Mesenteric fat pad (tissue), 1 donor: Measurements from ENCODE around the gene TNFRSF12A. TPM values are rescaled to one million over a fixed set of nuclear protein-coding genes. Genes with fewer than 3 reads are reported as not detected.

ENCODE experiments used
- DNase-seq: peaks from one replicate; pipeline ENCODE4 v3.0.0-alpha.2; 2020; ENCODE audit warnings: low spot score
- long read RNA-seq: library from polyadenylated mRNA; unstranded; transcript quantifications from one replicate; pipeline ENCODE4 v2.0.0, GENCODE V29; 2020
- total RNA-seq: library from RNA; stranded (reverse); fragmentation: NEBNext Ultra II Directional; extraction: Animal tissue kit (Norgen Biotek cat#: 25700); gene quantifications from one replicate; pipeline ENCODE4 v1.2.1, GENCODE V29; 2021
- donor health status: DM: yes; HTN: yes; CAD: no.

The TNFRSF12A gene, protein sequence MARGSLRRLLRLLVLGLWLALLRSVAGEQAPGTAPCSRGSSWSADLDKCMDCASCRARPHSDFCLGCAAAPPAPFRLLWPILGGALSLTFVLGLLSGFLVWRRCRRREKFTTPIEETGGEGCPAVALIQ
- 84.8 TPM for total RNA-seq
- long read RNA-seq, transcript TNFRSF12A-201 (4 exons, 1,033 nt) = major isoform, 59 of 64 reads
- long read RNA-seq, partial matches to known transcripts = 1 of 64 reads
- long read RNA-seq, other reads (novel, unspliced or antisense) = 0 of 64 reads

DNA sequence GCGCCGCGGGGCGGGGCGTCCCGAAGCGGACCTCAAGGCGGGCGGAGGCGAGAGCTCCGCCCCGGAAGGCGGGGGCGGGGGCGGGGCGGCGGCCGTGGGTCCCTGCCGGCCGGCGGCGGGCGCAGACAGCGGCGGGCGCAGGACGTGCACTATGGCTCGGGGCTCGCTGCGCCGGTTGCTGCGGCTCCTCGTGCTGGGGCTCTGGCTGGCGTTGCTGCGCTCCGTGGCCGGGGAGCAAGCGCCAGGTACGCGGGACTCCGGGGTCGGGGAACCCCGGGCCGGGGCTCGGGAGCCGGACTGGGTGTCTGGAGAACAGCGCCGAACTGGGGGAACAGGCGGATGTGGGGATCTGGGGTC is at the start of gene TNFRSF12A:
Gene TNFRSF12A, plus strand, starts transcription at position 122 of the 357 bp plus-strand sequence. Its CDS starts 30 bp downstream, at position 152.
- peak; percentile 93 for DNase-seq

DNA sequence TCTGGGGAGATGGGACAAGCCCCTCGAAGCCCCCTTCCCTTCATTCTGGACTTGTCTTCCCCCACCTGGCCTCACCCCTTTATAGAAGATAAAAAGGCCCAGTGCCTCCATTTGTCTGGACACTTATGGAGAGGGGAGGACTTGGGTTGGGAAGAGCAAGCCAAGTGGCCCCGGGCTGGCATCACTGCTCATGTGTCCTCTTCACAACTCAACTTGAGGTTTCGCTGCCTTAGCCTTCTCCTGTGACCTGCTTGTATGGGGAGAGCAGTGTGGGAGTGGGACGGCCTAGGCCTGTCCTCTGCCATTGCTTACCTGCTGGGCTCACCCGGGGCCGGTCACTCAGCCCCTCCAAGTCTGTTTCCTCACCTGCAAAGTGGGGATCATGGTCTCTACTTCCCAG is 49.6 kb upstream of the TNFRSF12A start:
- no peak for DNase-seq

DNA sequence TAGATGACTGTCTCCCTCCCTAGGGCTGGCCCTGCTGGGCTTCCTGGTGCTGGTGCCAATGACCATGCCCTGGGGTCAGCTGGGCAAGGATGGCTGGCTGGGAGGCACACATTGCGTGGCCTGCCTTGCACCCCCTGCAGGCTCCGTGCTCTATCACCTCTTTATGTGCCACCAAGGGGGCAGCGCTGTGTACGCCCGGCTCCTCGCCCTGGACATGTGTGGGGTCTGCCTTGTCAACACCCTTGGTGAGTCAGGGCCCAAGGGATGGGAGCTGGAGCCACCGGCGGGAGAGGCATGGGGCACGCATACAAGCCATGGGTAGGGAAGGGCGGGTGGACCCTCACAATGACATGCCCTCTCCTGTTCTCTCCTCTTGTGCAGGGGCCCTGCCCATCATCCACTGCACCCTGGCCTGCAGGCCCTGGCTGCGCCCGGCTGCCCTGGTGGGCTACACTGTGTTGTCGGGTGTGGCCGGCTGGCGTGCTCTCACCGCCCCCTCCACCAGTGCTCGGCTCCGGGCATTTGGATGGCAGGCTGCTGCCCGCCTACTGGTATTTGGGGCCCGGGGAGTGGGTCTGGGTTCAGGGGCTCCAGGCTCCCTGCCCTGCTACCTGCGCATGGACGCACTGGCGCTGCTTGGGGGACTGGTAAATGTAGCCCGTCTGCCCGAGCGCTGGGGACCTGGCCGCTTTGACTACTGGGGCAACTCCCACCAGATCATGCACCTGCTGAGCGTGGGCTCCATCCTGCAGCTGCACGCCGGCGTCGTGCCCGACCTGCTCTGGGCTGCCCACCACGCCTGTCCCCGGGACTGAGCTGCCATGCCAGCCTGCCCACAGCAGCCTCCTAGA is 48.8 kb upstream of the TNFRSF12A start:
- peak; percentile 87 for DNase-seq

DNA sequence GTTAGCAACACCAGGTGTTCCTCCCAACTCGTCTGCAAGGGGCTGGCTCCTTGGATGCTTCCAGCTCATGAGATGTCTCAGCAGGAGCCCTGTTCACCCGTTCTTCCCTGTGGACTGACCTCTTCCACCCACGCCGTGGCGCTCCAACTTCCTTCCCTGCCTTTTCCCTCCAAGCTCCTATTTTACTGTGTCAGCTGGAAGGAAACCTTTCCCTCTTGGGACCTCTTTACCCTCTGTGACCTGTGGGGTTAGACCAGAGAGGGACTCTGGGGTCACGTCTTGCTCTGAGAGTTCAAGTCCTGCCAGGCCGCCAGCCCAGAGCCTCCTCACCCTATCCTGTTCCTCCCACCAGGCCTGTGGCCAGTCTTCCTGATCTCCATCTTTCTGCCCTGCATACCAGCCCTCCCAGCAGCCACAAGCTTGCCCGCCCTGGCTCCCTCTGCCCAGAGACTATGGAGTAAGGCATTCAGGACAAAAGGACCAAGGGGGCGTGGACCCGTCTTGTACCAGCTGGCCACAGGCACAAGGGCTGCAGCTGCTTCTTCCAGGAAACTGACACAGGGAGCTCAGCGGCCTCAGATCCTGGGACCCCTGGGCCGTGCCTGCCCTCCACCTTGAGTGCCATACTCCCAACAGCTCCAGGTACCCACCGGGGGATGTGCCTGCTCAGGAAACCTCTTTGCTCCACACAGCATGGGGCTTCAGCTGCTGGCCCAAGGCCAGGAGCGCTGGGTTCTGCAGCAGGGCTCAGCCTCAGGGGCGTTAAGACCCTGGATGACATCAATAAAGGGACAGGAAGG is 48.0 kb upstream of the TNFRSF12A start:
- DNase-seq = peak; percentile 87

DNA sequence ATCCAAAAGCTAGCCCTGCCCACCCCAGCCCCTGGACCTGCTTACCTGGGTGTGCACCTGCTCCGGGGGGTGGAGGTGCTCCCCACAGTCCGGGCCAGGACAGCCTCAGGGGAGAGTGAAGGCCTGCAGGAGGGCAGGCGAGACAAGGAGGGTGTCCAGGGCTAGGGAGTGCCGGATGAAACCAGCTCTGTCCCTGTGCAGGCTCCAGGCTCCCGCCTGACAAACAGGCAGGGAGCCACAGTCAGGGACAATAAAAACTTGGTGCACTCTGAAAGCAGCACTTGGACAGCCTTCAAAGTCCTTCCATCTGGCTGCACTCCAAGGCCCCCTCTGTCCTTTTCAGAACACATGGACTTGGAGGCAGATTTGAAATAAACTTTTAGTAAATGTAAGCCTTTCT is 47.1 kb upstream of the TNFRSF12A start:
- no peak for DNase-seq

DNA sequence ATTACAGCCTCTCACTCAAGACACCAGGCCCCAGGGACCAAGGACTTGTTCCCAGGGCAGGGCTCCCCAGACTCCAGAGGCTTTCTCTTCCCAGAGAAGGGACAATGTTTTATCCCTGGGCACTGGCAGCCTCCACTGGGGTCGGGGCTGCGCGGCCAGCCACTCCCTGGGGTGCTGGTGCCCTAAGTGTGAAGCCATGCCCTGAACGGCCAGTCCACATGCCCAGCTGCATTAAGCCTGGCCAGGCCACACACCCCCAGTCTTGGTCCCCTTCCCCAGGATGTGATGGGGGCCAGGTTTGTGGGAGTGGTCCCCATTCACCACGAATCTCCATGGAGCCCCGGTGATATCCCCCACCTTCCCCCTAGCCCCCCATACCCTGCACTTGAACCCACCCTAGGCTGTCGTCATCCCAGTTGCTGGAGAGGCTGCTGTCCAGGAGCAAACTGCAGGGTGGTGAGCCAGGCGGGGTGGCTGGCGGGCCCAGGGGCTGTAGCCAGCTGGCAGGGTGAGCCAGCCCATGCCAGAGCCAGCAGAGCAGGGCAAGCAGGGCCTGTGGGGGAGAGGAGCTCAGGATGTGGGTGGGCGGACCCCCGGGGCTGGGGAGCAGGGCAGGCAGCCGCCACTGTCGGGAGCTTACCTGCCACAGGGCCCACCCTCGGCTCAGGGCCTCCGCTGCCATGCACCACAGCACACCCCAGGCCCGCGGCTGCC is 46.4 kb upstream of the TNFRSF12A start:
- DNase-seq = peak; percentile 89

DNA sequence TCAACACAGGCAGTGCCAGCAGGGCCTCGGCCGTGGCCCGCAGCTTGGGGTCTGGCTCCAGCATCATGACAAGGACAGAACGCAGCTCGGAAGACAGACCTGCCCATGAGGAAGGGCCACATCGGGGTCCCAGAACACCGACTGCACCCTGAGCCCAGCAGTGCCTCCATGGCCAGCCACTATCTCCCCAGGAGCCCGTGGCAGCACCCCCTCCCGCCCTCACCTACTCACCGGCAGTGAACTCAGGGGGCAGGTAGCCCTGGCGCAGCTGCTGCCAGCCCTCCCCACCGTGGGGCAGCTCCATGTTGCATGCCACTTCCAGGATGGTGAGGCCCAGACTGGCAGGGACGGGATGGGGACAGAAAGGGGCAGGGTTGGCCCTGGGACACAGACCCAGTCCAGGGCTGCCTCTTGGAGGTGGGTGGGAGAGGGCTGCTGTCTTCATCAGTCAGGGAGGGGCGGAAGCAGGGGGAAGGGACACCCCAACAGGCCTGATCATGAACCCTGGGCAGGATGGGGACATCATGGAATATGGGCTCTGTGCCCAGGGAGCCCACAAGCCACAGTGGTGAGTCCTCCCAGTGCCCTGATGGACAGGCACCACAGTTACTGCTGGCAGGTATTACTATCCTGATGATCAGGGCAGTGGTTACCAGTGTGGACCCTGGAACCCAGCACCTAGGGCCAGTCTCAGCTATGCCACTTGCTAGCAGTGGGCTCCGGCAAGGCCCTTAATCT is 45.7 kb upstream of the TNFRSF12A start:
- peak; percentile 82 for DNase-seq

DNA sequence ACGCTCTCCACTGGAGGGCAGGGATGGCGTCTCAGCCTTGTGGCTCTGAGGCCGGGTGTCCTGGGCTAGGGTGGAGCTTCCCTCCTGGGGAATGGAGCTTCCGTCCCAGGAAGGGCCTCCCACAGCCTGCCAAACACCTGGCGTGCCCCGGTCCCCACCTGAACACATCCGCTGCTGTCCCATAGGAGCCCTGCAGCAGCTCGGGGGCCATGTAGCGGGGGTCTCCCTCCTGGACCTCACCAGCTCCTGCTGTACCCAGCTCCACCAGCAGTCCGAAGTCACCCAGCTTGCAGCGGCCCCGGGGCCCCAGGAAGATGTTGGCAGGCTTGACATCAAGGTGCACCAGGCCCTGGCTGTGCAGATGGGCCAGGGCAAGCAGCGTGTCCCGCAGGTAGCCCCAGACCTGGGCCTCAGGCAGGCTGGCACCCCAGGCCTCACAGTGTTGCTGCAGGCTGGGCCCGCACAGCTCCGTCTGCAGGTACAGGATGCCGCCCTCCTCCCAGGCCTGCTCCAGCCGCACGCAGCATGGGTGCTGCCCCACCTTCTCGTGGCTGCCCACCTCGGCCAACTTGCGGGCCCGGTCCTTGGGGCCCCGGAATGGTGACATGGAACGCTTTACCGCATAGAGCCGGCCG is 44.9 kb upstream of the TNFRSF12A start:
- DNase-seq = no peak

DNA sequence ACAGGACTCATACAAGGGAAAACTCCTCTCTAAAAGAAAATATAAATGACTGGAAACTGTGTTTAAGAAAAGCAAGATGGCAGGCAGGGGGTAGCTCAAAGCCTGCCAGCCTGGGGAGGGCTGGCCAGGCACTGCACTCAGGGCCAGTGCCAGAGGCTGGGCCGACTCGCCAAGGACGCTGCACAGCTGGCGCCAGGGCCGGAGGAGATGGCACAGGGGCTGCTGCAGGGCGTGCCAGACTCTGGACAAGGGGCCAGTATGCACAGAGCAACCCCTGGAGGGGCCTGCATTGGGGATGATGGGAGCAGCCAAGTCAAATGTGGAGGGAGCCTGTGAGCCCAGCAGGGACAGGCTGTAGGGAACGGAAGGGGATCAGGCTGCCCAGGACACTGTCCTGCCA is 44.0 kb upstream of the TNFRSF12A start:
- DNase-seq = no peak

DNA sequence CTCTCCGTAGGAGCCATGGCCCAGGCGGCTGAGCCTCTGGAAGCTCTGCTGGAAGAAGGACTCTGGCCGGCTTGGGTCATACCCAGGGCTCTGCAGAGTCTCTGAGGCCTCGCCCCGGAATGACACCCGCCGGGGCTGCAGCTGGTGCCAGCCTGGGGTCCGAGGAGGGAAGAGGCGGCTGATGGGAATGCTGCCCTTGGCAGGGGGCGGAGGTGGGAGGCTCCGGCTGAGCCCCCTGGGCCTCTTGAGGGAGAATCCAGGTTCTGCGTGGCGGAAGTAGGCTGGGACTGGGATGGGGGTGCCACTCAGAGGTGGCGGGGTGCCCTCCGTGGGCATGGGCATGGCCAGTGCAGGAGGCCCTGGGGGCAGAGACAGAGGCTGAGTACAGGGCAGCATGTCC is 43.5 kb upstream of the TNFRSF12A start:
- DNase-seq = no peak

DNA sequence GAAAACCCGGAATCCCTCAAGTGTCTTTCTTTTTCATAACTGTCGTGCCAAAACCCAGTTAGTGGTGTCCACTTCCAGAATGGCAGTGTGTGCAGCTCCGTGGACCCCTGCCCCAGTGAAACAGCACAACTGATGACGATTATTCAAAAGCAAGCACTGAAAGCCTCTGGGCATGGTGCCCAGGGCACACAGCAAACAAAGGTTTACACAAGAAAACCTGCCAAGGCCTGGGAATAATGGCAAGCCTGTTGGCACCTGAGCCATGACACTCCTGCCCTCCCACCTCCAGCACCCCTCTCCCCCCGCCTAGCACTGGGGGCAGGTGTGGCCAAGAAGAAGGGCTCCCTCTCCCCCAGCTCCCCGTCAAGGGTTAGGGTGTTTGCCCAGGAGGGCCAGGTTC is 42.7 kb upstream of the TNFRSF12A start:
- DNase-seq = no peak

DNA sequence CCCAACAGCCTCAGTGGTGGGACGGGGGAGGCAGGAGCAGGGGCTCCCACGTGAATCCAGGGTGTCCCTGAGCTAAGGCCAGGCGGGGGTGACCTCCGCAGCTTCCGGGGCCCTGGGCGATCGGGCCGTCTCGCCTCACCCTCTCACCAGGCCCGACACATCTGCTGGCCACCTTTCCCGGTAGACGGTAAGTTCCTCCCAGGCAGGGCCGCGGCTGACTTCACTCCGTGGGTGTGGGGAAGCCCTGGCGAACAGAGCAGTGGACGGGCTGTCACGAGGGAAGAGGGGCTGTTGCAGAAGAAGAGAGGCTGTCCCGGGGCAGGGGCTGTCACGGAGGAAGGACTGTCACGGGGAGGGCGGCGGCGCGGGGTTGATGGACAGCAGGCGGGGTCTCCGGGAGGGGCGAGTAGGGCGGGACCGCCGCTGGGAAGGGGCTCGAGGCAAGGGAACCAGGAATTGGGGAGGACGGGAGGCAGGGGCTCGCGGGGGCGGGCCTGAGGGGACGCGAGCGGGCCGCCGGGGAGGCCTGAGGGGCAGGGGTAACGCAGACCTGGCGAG is 40.4 kb upstream of the TNFRSF12A start:
- DNase-seq = no peak

DNA sequence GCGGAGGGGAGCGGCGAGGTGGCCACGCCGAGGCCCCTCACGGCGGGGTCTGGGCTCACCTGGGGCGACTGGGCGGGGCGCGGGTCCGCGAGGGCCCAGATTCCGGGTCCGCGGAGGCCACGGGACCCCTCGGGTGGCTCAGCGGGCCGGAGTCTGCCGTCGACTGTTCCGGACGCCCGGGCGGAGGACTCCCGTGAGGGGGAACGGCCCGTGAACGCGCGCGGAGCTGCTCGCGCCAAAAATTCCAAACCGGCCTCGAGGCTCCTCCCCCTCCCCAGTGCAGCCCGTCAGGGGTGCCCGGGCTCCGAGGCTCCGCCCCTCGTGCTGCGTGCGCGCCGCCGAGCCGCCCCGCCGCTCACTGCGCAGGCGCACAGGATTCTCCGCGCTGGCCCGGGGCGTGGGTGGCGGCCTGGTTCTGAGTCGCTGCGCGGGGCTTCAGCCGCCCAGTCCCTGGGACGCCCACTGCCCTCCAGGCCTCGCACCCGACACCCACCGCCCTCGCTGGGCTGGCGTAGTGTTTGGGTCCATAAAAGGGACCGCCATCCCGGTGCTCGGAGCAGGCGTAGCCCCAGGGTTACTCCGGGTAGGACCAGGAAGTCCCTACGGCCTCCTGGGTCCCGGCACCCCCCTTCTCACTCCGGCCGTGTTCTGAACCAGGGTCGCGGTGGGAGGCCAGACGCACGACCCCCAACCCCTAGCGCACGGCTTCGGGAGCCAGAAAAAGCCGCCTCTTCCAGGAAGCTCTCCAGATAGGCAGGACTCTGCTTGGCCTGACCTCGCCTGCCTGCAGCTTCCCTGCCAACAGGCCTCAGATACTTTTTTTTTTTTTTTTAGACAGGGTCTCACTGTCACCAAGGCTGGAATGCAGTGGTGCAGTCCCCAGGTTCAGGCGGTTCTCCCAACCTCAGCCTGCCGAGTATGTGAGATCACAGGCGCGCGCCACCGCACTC is 39.7 kb upstream of the TNFRSF12A start, which contains the start of gene PKMYT1:
Gene PKMYT1, minus strand, starts transcription at position 220 of the 950 bp plus-strand sequence. CDS start 789 bp downstream, outside the sequence.
- DNase-seq = peak; percentile 98

DNA sequence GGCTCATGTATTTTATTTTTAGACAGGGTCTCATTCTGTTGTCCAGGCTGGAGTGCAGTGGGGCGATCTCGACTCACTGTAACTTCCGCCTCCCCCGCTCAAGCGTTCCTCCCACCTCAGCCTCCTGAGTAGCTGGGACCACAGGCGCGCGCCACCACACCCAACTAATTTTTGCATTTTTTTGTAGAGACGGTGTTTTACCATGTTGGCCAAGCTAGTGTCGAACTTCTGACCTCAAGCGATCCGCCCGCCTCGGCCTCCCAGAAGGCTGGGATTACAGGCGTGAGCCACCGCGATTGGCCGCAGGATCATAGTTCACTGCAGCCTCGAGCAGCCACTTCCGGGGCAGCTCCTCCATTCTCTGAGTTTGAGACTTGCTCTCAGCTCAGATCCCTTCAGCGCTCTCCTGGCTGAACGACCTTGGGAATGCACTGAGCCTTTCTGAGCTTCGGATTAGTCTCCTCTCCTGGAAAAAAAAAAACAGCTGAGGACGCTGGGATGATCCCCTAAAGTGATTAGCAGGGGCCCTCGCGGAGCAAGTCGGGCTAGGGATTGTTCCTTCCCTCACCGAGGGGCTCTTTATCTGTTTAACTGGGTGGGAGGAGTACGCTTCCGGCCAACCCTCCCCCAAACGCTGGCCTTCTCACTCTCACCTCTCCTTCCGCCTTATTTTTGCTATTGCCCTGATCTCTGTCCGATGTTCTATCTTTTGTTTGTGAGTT is 38.8 kb upstream of the TNFRSF12A start:
- no peak for DNase-seq

DNA sequence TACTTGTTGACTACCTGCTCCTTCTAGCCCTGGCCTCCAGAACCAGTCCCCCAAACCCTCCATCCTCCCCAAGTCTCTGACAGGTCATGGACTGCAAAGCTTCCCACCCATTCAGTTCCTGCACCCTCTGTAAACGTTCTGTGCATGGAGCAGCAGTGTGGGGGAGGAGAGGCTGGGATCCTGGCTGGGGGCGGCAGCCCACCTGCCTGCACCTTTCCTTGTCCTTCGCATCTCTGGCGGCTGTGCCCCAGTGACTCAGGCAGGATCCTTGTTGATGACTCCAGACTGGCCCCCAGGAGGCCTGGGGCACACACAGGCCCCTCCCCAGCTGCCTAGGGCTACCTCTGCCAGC is 38.3 kb upstream of the TNFRSF12A start:
- DNase-seq = no peak

DNA sequence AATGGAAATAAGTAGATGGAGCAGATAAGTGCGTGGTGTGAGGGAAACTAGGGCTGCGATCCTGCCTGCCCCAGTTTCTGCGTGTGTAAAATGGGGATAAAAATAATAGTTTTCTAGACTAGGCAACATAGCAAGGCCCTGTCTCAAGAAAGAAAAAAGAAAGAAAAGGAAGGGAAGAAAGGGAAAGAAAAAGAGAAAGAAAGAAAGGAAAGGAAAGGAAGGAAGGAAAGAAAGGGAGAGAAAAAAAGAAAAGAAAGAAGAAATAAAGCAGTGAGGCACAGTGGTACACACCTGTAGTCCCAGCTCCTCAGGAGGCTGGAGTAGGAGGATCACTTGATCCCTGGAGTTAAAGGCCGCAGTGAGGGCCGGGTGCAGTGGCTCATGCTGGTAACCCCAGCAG is 37.8 kb upstream of the TNFRSF12A start:
- no peak for DNase-seq

DNA sequence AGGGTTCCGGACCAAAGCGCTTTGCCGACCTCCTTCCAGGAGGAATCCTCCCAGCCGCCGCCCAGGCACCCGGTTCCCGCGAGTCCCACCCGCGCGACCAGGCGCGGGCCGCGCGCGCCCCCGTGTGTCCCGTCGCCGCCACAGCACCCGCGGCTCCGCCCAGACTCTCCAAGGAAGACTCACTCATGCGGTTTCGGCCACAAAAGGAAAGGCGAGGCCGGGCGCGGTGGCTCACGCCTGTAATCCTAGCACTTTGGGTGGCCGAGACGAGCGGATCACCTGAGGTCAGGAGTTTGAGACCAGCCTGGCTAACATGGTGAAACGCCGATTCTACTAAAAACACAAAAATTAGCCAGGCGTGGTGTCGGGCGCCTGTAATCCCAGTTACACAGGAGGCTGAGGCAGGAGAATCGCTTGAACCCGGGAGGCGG is 36.4 kb upstream of the TNFRSF12A start:
- peak; percentile 95 for DNase-seq

DNA sequence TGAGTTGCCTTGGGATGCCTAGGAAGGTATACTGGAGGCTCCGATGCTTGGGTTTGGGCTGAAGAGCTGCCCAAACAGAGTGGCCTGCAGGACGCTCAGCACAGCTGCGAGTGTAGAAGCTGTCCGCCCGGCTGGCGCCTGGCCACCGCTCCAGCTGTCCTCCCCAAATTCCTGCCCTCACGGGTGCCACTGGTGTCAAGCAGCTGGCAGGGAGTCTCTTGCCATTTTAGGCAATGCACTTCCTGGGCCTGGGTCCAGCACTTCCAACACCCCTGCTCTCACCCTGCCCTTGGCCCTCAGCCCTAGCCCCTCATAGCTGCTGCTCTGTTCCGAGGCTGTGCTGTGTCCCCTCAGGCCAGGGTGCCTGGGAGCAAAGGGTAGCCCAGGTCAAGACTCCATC is 34.7 kb upstream of the TNFRSF12A start:
- no peak for DNase-seq
